Heart left ventricle (tissue), 13 donors: ENCODE results near the gene PAGE2B.

Experiments
- CTCF ChIP-seq, 12 donors: fragments of 200-600 bp; sonication (generic) in 4 of 12; IDR thresholded peaks; one replicate each; pipeline versions ENCODE4 v1.5.0 to v1.8.0; 2018 to 2022; ENCODE audit warnings: antibody characterized with exemption in 12 of 12, mild to moderate bottlenecking in 5 of 12
- POLR2A ChIP-seq, 2 donors: fragments of 450-650 bp; IDR thresholded peaks; one replicate each; pipeline ENCODE4 v1.6.1; 2017; ENCODE audit warnings: antibody characterized with exemption in 2 of 2, mild to moderate bottlenecking in 2 of 2, moderate library complexity in 2 of 2
- donor health status: ischemic (EF 13 %, LVEDD 7.1; RV severe dilation, severe dysfunction).
- donor health status: DM: no; HTN: yes; CAD: no.
- donor health status: DM: no; HTN: no; CAD: no.
- donor health status: ischemic (EF 25% LVEDD 6.9; RV normal size, moderate dysfunction).
- donor health status: ischemic (EF 25% LVEDD 5.7; RV mildly dilated, moderate dysfunction).
- donor health status: ischemic (EF 35%, LVEDD 5.7; RV mildly dilated, moderate dysfunction).
- donor health status: nonischemic (EF 11% LVEDD 7.7; RV severe dilation, severe dysfunction).
- donor health status: DM: yes; HTN: yes; CAD: no.
- donor health status: PGD.
- donor health status: ischemic (EF 29% LVEDD 5.4; RV normal size, mild dysfunction).
- donor health status: nonischemic (EF 23%, LVEDD 6.1; RV moderate dilation, normal function).

DNA sequence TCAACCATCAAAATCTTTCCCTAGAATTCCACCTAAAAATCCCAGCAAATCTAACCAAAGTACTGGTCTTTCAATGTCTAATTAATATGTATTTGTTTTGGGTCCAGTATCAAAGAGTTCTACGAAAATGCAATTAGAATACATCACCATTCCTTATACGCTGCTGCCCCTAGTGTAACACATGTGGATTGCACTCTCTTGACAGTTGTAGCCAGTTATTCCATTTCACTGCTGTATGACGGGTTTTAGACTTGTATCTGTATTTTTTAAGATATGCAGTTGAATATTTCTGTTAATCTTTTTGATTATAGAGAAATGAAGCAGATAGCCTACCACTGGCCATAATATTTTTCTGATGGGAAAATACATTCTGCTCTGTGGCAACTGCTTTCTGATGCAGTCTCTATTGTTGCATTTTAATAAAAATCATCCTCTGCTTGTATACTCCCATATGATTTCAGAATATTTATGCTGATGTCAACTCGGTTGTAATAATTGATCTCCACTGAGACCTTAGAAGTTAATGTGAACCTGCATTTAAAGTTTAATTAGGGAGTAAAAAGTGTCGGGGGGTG lies 17.1 kb upstream of the PAGE2B start:
- TF ChIP-seq CTCF (IDR thresholded peaks at IDR 0.05) (peak; percentile 59 to 83 (median 72)), POLR2A (IDR thresholded peaks at IDR 0.05) (no peak)
